ENCODE results near the gene AGER.
"Not testable (repeated sequence)": the region's sequence is repeated elsewhere in the genome, so short reads cannot be mapped to it uniquely, and the experiment has no call there.

Gene AGER

GRCh38 chr6:32184084-32184640, at the start of gene AGER:
Gene AGER, minus strand, starts transcription at chr6:32184253. Its CDS starts 31 bp downstream, at chr6:32184222.
- no peak for DNase-seq

- no peak for DNase-seq
Observed at GRCh38 chr6:32226434-32226833, 42.4 kb upstream of the AGER start.

GRCh38 chr6:32224696-32225095, 40.6 kb upstream of the AGER start:
- no peak for DNase-seq

- no peak for DNase-seq
Observed at GRCh38 chr6:32223258-32224235, 39.5 kb upstream of the AGER start, which contains the start of gene NOTCH4. Gene NOTCH4, minus strand, starts transcription at chr6:32224067. Its CDS starts 139 bp downstream, at chr6:32223928.

- no peak for DNase-seq
Observed at GRCh38 chr6:32222333-32223230, 38.5 kb upstream of the AGER start.

GRCh38 chr6:32220021-32220420, 36.0 kb upstream of the AGER start:
- no peak for DNase-seq

GRCh38 chr6:32218167-32218566, 34.1 kb upstream of the AGER start:
- no peak for DNase-seq

GRCh38 chr6:32216998-32217397, 32.9 kb upstream of the AGER start:
- no peak for DNase-seq

- DNase-seq = no peak
Observed at GRCh38 chr6:32216285-32216684, 32.2 kb upstream of the AGER start.

GRCh38 chr6:32215617-32216016, 31.6 kb upstream of the AGER start:
- DNase-seq = no peak

- no peak for DNase-seq
Observed at GRCh38 chr6:32214126-32214525, 30.1 kb upstream of the AGER start.

GRCh38 chr6:32213649-32214048, 29.6 kb upstream of the AGER start:
- no peak for DNase-seq

- DNase-seq = no peak
Observed at GRCh38 chr6:32212076-32212760, 28.2 kb upstream of the AGER start.

GRCh38 chr6:32211432-32211831, 27.4 kb upstream of the AGER start:
- not testable (repeated sequence) for DNase-seq

GRCh38 chr6:32210191-32210601, 26.1 kb upstream of the AGER start:
- DNase-seq = no peak

GRCh38 chr6:32208996-32209395, 24.9 kb upstream of the AGER start:
- no peak for DNase-seq

GRCh38 chr6:32204268-32204715, 20.2 kb upstream of the AGER start:
- DNase-seq = no peak

GRCh38 chr6:32203426-32204267, 19.6 kb upstream of the AGER start:
- no peak for DNase-seq

GRCh38 chr6:32202186-32202585, 18.1 kb upstream of the AGER start:
- no peak for DNase-seq

GRCh38 chr6:32200711-32201475, 16.8 kb upstream of the AGER start:
- DNase-seq = no peak

- no peak for DNase-seq
Observed at GRCh38 chr6:32198866-32199265, 14.8 kb upstream of the AGER start.
